Smooth muscle cell of trachea (primary cell): ENCODE data around the gene ZNF25. TPM values are rescaled to one million over a fixed set of nuclear protein-coding genes. Genes with fewer than 3 reads are reported as not detected.

ENCODE experiments used
- total RNA-seq: library from RNA; depleted of rRNA; stranded (reverse); fragments of >200 nt; gene quantifications from 2 replicates; pipeline ENCODE4 v1.2.1, GENCODE V29; 2014

ZNF25 gene
- 11.6 and 14.0 TPM in 2 replicates for total RNA-seq

GRCh38 chr10:37976091-37976879, at the start of gene ZNF25:
TSS of gene ZNF25 (minus strand) at chr10:37976647. CDS start at chr10:37971722, 4,925 bp downstream.

GRCh38 chr10:38010119-38010903, 33.9 kb upstream of the ZNF25 start, which contains the start of gene ZNF33A:
TSS of gene ZNF33A (plus strand) at chr10:38010675. CDS start at chr10:38012342, 1,667 bp downstream.

Other genes starting within 250 kb of the ZNF25 start
- gene ZNF248, start 119.0 kb downstream of the ZNF25 start, total RNA-seq: 10.4 and 12.5 TPM in 2 replicates
- 9.9 and 15.3 TPM in 2 replicates for gene ZNF33A, start 34.0 kb upstream of the ZNF25 start, total RNA-seq
- 12.8 and 15.5 TPM in 2 replicates for gene ZNF37A, start 117.7 kb upstream of the ZNF25 start, total RNA-seq